ENCODE results near the gene MET.
A peak's percentile ranks its signal among the peaks of the same experiment; 100 is the strongest.
"Not testable (repeated sequence)": the region's sequence is repeated elsewhere in the genome, so short reads cannot be mapped to it uniquely, and the experiment has no call there.

MET gene

DNA sequence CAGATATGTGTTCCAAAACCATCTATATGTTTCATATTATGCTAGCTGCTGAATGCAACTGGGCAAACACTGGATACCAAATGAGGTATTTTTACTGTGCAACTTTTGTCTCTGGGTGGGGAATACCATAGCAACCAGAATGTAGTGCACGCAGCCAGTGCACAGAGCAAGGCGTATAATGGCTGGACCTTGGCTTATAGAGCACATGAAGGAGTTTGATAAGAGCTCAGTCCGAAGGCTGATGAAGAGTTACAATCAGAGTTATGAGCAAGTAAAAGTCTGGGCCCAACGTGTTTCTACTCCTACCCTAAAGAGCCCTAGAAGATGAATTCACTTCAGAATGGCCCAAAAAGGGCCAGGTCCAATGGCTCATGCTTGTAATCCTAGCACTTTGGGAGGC lies 82.2 kb downstream of the MET start:
- DNase-seq = no peak

GRCh38 chr7:116757283-116757682 lies 85.3 kb downstream of the MET start:
- no peak for DNase-seq

GRCh38 chr7:116759642-116760041 lies 87.6 kb downstream of the MET start:
- not testable (repeated sequence) for DNase-seq

GRCh38 chr7:116762971-116763370 lies 91.0 kb downstream of the MET start:
- DNase-seq = no peak

- no peak for DNase-seq
Measured at GRCh38 chr7:116763647-116764046, 91.7 kb downstream of the MET start.

DNA sequence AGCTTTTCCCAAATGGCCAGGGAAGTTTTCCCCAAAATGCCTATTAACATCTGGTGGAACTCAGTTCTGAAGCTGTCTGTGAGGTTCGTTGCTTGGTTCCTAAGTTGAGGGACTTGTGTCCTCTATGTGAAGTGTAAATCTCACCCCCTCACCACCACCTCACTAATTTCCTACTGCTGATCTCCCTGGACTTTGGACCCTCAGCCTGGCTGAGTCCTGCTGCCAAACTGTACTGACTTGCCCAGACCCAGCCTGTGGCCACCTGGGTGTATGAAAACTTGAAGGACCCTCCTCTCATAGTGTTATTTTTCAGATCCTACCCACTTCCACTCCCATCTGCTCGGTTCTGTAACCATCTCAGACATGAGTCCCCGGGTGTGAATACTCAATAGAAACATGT lies 94.9 kb downstream of the MET start:
- no peak for DNase-seq

DNA sequence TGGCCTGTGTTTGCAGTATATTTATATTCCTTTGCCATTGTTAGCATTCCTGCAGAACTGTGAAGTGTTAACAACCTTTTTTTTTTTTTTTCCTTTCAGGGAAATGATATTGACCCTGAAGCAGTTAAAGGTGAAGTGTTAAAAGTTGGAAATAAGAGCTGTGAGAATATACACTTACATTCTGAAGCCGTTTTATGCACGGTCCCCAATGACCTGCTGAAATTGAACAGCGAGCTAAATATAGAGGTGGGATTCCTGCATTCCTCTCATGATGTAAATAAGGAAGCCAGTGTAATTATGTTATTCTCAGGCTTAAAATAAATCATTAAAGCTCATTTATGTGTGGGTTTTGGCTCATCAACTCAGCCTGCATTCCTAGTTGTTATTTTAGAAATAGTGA lies 97.5 kb downstream of the MET start:
- no peak for DNase-seq

GRCh38 chr7:116770941-116771340 lies 98.9 kb downstream of the MET start:
- no peak for DNase-seq

DNA sequence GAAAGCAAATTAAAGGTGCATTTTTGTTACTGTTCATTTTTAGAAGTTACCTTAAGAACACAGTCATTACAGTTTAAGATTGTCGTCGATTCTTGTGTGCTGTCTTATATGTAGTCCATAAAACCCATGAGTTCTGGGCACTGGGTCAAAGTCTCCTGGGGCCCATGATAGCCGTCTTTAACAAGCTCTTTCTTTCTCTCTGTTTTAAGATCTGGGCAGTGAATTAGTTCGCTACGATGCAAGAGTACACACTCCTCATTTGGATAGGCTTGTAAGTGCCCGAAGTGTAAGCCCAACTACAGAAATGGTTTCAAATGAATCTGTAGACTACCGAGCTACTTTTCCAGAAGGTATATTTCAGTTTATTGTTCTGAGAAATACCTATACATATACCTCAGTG lies 99.6 kb downstream of the MET start:
- DNase-seq = no peak

DNA sequence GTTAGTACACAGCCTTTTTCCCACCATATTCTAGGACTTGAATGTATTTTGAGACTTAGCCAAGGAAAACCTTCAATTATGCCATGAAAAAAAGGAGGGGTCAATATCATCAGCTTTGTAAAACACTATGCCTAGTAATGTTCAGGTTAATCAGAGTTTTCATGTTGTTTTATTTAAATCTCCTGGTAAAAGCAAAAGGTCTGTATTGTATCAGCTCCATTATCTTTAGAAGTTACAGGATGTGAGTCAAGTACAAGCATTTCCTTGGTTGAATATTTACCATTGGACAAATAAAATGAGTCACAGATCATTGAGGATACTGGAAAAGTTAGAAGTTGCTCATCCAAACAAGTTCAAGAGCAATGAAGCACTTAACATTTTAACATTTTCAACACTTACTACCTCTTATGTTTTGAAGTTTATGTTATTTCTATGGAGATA lies 100.4 kb downstream of the MET start:
- DNase-seq = no peak

GRCh38 chr7:116772926-116773749 lies 101.1 kb downstream of the MET start:
- DNase-seq = no peak

- no peak for DNase-seq
Measured at GRCh38 chr7:116776046-116776445, 104.0 kb downstream of the MET start.

- DNase-seq = peak in 1 of 14 donors; percentile 1
Measured at GRCh38 chr7:116776610-116777289, 104.8 kb downstream of the MET start.

- no peak for DNase-seq
Measured at GRCh38 chr7:116777651-116778281, 105.8 kb downstream of the MET start.

DNA sequence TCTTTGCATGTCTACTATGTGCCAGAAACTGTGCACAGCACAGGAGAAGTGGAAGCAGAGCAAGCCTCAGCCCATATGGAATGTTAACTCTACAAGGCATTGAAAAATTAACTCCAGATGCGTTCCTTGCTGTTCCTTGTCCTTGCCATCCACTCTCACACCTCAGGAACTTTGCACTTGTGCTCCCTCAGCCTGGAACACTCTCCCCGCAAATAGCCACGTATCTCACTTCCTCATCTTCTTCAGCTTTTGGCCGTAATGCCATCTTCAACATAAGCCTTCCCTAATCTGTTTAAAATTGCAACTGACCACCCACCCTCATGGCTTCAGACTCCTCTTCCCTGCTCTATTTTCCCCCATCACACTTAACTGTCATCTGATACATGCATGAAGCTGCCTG lies 107.2 kb downstream of the MET start:
- no peak for DNase-seq

- no peak for DNase-seq
Measured at GRCh38 chr7:116779931-116780330, 107.9 kb downstream of the MET start.

- no peak for DNase-seq
Measured at GRCh38 chr7:116780521-116780920, 108.5 kb downstream of the MET start.

DNA sequence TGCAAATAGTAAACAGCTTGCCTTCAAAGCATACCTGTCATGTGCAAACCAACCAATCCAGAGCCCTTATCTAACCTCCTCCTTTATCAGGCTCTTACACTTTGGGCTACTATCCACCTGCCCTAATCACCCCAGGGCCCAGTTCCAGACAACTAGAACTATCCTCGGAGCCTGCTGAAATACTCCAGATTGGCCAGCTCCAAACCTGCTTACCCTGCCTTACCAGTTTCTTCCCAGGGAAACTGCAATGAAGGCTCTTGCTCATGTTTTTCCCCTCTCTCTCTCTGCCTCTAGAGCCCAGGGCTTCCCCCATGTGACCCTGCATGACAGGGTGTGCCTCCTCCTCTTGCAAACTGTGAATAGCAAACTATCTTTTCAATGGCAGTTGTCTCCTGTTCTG lies 109.0 kb downstream of the MET start:
- no peak for DNase-seq

- no peak for DNase-seq
Measured at GRCh38 chr7:116781584-116781983, 109.6 kb downstream of the MET start.

DNA sequence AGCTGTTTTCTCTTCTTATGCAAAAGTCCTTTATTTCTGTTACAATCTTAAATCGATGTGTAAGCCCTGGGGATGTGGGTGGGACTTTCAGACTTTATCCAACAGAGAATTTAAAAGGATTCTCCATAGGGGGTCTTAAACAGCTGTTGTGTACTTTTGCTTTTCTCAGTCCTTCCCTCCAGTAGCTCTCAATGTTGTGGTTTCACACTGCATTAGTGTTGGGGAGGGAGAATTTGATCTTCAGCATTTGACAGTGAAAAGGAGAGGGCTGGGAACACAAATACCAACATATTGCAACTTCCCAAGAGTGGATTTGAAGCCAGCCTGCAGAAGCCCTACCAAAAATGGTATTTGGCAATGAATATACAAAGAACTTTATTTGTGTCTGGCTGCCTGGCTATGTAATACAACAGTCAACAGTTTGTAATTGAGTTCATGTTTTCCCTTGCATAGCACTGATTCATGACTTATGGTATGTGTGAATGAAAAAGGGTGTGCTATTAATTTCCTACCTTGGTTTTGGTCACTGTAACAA lies 110.2 kb downstream of the MET start:
- no peak for DNase-seq

GRCh38 chr7:116783666-116784318 lies 111.8 kb downstream of the MET start:
- DNase-seq = no peak

GRCh38 chr7:116784647-116785046 lies 112.7 kb downstream of the MET start:
- no peak for DNase-seq

DNA sequence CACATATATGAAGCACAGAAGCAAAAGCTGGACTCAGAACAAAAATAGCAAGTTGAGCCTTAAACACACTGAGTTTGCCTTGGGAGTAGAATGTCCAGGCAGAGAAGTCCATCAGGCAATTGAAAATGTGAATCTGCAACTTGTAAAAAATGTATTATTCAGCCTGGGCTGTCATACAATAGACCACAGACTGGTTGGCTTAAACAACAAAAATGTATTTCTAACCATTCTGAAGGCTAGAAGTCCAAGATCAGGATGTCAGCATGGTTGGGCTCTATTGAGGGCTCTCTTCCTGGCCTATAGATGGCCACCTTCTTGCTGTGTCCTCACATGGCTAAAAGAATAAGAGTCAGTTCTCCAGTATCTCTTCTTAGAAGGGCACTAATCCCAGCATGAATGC lies 113.8 kb downstream of the MET start:
- DNase-seq = no peak
